ENCODE data around the gene NCK2.
"Not testable (repeated sequence)": the region's sequence is repeated elsewhere in the genome, so short reads cannot be mapped to it uniquely, and the experiment has no call there.

The NCK2 gene

GRCh38 chr2:105754011-105754410 is 9.3 kb downstream of the NCK2 start:
- no peak for DNase-seq (ENCODE audit: low read depth in 3 of 3, low spot score in 1 of 3)

GRCh38 chr2:105754994-105755393 is 10.3 kb downstream of the NCK2 start:
- DNase-seq (ENCODE audit: low read depth in 3 of 3, low spot score in 1 of 3) = no peak

GRCh38 chr2:105755895-105756294 is 11.2 kb downstream of the NCK2 start:
- DNase-seq (ENCODE audit: low read depth in 3 of 3, low spot score in 1 of 3) = no peak

- DNase-seq (ENCODE audit: low read depth in 3 of 3, low spot score in 1 of 3) = no peak
Observed at GRCh38 chr2:105756435-105756834, 11.7 kb downstream of the NCK2 start.

- not testable (repeated sequence) for DNase-seq (ENCODE audit: low read depth in 3 of 3, low spot score in 1 of 3)
Observed at GRCh38 chr2:105756865-105757264, 12.2 kb downstream of the NCK2 start.

GRCh38 chr2:105757433-105757832 is 12.7 kb downstream of the NCK2 start:
- DNase-seq (ENCODE audit: low read depth in 3 of 3, low spot score in 1 of 3) = no peak

GRCh38 chr2:105760191-105760590 is 15.5 kb downstream of the NCK2 start:
- no peak for DNase-seq (ENCODE audit: low read depth in 3 of 3, low spot score in 1 of 3)

- no peak for DNase-seq (ENCODE audit: low read depth in 3 of 3, low spot score in 1 of 3)
Observed at GRCh38 chr2:105760639-105761337, 16.1 kb downstream of the NCK2 start.

GRCh38 chr2:105761931-105762515 is 17.3 kb downstream of the NCK2 start:
- no peak for DNase-seq (ENCODE audit: low read depth in 3 of 3, low spot score in 1 of 3)

GRCh38 chr2:105763076-105763475 is 18.4 kb downstream of the NCK2 start:
- DNase-seq (ENCODE audit: low read depth in 3 of 3, low spot score in 1 of 3) = no peak

GRCh38 chr2:105764059-105764458 is 19.3 kb downstream of the NCK2 start:
- no peak for DNase-seq (ENCODE audit: low read depth in 3 of 3, low spot score in 1 of 3)

- DNase-seq (ENCODE audit: low read depth in 3 of 3, low spot score in 1 of 3) = no peak
Observed at GRCh38 chr2:105765415-105766299, 20.9 kb downstream of the NCK2 start.

GRCh38 chr2:105766300-105766866 is 21.7 kb downstream of the NCK2 start:
- no peak for DNase-seq (ENCODE audit: low read depth in 3 of 3, low spot score in 1 of 3)

GRCh38 chr2:105768176-105768575 is 23.5 kb downstream of the NCK2 start:
- DNase-seq (ENCODE audit: low read depth in 3 of 3, low spot score in 1 of 3) = no peak

GRCh38 chr2:105768961-105769452 is 24.3 kb downstream of the NCK2 start:
- DNase-seq (ENCODE audit: low read depth in 3 of 3, low spot score in 1 of 3) = no peak

- no peak for DNase-seq (ENCODE audit: low read depth in 3 of 3, low spot score in 1 of 3)
Observed at GRCh38 chr2:105769504-105769903, 24.8 kb downstream of the NCK2 start.

- no peak for DNase-seq (ENCODE audit: low read depth in 3 of 3, low spot score in 1 of 3)
Observed at GRCh38 chr2:105770149-105770548, 25.4 kb downstream of the NCK2 start.

GRCh38 chr2:105771291-105771690 is 26.6 kb downstream of the NCK2 start:
- not testable (repeated sequence) for DNase-seq (ENCODE audit: low read depth in 3 of 3, low spot score in 1 of 3)

GRCh38 chr2:105771836-105772235 is 27.1 kb downstream of the NCK2 start:
- no peak for DNase-seq (ENCODE audit: low read depth in 3 of 3, low spot score in 1 of 3)

- DNase-seq (ENCODE audit: low read depth in 3 of 3, low spot score in 1 of 3) = no peak
Observed at GRCh38 chr2:105772362-105772761, 27.6 kb downstream of the NCK2 start.

GRCh38 chr2:105773568-105773967 is 28.9 kb downstream of the NCK2 start:
- no peak for DNase-seq (ENCODE audit: low read depth in 3 of 3, low spot score in 1 of 3)
